NCI-H1092 (cell line): Measurements from ENCODE around the gene FBXO45.
A peak's percentile ranks its signal among the peaks of the same experiment; 100 is the strongest.
"Not testable (repeated sequence)": the region's sequence is repeated elsewhere in the genome, so short reads cannot be mapped to it uniquely, and the experiment has no call there.

Experiments
- DNase-seq: peaks from one replicate; lab custom pipeline; 2025; lab: John Stamatoyannopoulos, UW

Gene FBXO45

DNA sequence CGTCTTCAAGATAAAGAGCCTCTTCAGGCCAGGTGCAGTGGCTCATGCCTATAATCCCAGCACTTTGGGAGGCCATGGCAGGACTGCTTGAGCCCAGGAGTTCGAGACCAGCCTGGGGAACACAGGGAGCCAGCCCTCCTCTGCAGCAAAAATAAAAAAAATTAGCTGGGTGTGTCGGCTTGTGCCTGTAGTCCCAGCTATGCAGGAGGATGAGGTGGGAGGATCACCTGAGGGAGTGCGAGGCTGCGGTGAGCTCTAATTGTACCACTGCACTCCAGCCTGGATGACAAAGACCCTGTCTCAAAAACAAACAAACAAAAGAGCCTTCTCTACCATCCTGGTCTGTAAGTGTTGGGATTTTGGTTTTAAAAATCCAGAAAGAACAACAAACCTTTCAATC is 11.2 kb upstream of the FBXO45 start:
- DNase-seq, result no peak

DNA sequence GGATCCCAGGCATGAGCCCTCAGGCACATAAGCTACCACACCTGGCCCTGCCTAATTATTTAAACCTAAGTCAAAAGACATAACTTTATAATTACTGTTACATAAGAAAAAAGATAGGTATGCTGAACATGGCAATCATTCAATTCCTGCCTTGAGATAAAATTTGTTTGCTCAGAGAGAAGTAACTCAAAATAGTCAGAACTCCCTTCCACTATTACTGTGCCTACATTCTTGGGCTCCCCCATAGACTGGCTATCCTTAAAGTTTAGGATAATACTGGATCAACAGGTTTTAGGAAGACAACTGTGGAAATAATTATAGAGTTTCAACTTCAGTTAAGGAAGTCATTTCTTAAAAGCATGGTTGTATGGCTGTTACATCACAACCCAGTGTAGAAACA is 10.0 kb upstream of the FBXO45 start:
- DNase-seq, result no peak

DNA sequence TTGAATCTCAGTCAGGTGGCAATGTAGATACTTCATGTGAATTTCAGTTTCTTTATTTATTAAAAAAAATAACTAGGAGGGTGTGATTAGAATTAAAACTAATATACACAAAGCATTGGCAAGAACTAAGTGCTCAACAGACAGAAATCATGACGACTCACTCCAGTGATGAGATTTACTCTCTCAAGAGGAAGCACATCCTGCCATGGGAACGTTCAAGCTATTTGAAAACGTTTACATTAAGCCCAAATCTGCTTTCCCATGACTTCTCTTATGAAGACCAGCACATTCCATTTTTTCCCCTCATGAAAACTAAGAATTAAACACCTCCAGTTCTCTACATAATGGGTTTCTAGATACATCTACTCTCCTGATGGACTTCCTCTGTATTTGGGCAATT is 8.6 kb upstream of the FBXO45 start:
- DNase-seq, result no peak

DNA sequence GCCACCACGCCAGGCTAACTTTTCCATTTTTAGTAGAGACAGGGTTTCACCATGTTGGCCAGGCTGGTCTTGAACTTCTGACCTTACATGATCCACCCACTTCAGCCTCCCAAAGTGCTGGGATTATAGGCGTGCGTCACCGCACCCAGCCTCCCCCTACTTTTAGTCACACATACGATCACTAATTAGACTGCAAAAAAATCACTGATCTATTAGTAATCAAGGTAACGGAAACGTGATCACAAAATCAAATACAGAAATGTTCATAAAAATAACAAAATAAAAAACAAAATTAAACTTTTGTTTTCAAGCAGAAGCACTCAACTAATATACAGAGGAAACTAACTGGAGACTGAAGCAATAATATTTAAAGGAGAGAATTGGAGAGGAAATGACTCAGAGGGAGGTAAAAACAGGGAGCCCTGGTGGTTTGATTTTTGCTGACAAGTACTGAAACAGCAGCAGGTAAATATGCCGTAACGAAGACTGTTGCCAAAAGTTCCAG is 4.7 kb upstream of the FBXO45 start:
- no peak for DNase-seq

- DNase-seq, result peak; percentile 3
Observed at GRCh38 chr3:196569003-196569516, 600 bp downstream of the FBXO45 start.

GRCh38 chr3:196570332-196570731 is 1.9 kb downstream of the FBXO45 start:
- not testable (repeated sequence) for DNase-seq

DNA sequence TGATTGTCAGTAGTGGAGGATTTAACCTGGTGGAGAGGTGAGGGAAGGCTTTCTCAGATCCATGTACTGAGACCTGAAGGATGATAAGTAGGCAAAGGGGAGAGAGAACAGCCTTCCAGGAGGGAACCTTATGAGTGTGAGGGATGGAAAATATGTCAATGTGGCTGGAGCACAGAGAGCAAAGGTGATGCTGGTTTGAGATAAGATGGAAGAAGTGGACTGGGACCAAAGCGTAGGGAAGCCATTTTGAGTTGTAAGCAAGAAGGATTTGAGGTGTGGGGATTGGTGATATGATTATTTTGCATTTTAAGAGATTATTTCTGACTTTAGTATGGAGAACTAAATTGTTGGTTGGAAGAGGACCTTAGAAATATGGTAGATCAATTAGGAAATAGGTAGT is 3.9 kb downstream of the FBXO45 start:
- no peak for DNase-seq

DNA sequence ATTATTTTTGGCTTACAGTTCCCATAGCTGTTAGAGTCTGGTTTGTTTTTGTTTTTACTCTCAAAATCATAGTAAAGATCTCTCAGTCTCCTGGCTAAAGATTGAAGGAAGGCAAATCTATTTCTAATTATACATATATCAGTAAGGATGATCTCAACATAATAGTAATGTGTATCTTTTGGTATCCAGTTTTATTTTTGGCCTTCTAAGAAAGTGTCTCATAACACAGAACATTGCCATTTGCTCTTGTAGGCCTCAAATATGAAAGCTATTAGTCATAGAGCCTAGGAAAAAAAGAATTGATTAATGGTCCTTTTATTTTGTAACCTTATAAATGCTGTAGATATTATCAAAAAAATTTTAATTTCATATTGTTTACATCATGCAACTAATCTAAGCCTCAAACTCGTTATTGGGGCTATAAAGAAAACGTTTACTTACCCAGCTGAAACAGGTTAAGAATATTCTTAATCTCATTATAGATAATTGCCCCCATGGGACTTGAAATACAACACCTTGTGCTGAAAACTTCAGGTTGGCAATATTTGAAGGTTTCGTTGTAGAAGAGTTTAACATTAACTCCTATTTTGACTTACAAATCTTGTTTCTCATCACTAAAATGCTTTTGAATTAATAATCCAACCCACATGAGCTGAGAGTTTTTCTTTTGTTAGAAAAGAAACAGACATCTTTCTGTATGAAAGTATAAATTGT is 16.7 kb downstream of the FBXO45 start:
- no peak for DNase-seq

- DNase-seq, result no peak
Observed at GRCh38 chr3:196590279-196590678, 21.8 kb downstream of the FBXO45 start.

DNA sequence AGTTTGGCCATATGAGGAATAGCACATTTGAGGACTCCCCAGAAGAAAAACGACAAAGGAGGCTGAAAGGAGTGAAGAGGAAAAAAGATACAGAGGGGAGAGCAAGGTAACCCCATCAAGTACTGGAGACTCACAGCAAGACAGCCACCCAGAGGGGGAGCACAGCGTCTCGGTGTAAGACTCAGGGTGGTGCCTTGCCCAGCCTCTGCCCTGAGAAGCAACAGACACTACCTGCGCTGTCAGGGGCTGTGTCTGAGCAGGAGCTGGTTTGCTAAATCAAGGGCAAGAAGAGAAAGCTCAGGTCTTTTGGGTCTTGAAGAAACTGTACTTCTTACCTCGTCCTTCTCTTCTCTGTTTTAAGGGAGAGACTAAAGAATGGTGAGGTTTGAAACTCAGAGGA is 27.9 kb downstream of the FBXO45 start:
- no peak for DNase-seq

DNA sequence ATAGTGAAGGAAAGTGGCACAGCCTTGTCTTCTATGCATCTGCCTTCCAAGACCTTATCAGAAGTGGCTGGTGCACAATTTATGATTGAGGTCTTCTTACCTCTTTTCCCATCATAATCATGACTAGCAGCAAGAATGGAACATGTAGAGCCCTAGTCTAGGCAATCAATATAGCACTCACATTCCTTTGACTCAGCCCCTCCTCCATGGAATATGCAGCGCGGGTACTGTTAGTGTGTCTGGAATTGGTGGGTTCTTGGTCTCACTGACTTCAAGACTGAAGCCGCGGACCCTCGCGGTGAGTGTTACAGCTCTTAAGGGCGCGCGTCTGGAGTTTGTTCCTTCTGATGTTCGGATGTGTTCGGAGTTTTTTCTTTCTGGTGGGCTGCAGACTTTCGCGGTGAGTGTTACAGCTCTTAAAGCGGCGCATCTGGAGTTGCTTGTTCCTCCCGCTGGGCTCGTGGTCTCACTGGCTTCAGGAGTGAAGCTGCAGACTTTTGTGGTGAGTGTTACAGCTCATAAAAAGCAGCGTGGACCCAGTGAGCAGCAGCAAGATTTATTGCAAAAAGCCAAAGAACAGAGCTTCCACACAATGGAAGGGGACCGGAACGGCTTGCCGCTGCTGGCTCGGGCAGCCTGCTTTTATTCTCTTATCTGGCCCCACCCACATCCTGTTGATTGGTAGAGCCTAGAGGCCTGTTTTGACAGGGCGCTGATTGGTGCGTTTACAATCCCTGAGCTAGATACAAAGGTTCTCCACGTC is 29.7 kb downstream of the FBXO45 start:
- not testable (repeated sequence) for DNase-seq

DNA sequence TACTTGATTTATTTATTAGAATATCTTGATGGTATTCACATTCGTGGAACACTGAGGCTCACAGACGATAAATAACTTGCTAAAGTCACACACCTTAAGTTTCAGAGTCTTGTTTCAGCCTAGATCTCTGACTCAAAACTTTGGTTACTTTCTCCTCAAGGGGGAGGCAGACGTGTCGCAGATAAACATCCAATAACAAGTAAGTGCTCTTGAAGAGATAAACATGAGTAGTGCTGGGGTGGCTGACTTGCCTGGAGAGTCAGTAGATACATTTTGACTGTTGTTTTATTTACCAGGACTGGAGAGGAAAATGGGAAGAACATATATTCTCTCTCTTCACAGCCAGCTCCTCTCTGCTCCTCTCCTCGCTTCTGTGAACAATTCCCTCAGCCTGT is 31.3 kb downstream of the FBXO45 start:
- DNase-seq, result no peak

GRCh38 chr3:196600359-196600758 is 31.9 kb downstream of the FBXO45 start:
- DNase-seq, result no peak

DNA sequence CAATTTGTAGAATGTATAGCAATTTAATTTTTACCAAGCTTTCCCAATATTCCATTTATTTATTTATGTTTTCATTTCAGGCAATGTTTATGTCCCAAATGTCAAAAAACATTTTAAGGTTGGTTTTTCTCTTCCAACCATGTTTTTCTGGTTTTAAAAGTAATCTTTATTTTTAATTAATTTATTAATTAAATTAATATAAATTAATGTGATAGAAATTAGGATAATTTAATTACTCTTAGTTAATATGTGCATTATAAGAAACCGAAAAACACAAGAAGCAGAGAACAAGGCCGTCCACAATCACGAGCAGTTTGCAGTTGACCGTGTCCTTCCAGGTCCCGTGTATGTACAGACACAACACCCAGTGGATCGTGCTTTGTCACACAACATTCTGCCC is 34.2 kb downstream of the FBXO45 start:
- DNase-seq, result no peak

DNA sequence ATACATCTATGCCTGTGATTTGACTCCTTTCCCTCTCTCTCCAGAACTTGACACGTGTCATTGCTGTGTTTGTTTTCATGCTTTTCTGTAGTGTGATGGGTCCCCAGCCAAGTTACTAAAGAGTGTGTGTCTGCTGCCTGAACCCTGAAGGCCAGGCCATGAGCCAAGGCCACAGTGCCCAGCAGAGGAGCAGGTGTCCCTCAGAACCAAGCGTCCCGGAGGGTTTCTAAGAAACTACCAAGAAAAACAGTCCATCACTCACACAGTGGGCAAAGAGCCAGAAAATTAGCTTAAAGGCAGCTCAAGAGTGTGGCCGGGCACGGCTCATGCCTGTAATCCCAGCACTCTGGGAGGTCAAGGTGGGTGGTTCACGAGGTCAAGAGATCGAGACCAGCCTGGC is 35.2 kb downstream of the FBXO45 start:
- DNase-seq, result no peak

GRCh38 chr3:196604548-196604947 is 36.1 kb downstream of the FBXO45 start:
- no peak for DNase-seq

GRCh38 chr3:196608693-196609092 is 40.2 kb downstream of the FBXO45 start:
- no peak for DNase-seq

DNA sequence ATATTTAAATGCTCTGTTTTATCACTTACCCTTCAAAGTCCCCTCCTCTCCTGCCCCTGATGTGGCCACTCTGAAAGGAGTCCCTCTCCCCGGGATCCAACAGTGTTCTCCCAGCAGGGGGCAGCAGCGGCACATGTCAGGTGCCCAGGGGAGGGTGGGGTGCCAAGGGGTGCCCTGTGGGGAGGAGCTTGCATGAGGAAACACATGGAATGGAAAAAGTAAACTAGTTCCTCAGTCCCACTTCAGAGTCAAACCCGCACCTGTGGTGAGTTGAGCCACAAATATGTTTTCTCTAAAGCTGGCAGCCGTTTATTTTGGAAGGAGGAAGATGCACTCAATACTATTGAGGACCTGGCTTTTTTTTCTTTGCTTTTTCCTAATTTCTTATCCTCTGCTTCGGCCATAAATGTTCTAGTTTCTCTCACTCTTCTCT is 40.9 kb downstream of the FBXO45 start:
- DNase-seq, result peak; percentile 63

DNA sequence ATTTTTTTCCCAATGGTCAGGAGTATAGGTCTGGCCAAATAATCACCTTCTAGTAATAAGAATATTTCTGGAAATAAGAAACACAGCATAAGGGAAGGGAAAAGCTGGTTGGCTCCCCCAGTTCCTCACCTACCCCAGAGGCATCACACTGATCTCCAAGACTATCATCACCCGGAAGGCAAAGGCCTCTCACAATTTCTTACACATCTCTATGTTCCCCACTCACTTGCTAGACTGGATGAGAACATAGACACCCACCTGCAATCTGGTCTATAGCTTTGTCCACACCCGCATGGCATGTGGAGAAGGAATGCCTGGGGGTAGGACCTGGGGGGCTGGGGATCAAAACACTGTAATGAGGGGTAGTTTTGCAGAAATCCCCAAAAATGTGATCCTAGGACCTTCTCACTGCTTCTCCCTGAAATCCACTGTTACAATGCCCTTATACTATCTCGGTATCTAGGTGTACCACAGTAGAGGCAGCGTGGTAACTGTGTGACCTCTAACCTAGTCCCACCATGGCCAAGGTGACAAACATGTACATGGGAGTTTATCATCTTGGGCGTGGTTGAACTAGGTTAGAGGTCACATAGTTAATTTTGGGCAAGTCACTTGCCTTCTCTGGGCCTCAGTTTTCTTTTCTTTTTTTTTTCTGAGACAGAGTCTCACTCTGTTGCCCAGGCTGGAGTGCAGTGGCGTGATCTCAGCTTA is 41.5 kb downstream of the FBXO45 start:
- DNase-seq, result no peak

DNA sequence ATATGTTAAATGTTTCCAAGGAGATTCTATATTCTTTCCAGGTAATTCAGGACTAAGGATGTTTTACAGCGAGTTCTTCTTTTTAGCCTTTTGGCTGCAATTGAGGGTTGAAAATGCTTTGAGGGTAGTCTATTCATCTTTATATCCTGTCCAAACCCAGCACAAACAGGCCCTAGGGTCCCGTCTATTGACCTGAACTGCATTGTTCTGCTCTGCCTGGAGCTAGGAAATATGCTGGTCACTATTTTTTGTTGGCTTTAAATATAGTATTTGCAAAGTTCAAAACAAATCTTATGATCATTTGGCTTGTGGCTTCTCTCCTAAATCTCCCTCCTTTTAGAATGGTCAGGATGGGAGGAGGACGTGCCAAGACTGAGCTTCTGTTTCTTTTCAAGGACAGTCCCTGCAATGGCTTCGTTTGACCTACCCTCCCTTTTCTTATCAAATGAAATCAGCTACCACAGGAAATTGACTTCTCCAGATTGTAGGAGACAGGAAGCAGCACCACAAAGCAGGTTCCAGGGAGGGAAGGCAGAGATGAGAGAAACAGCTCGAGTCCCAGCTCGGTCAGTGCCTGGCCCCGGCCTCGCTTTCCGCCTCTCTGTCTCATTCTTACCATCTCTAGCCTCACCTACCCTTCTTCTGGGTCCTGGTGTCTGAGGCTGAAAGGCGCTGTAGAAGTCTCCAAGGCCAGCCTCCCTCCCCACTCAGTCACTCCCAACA is 43.5 kb downstream of the FBXO45 start:
- DNase-seq, result no peak

GRCh38 chr3:196615234-196615633 is 46.8 kb downstream of the FBXO45 start:
- DNase-seq, result not testable (repeated sequence)

DNA sequence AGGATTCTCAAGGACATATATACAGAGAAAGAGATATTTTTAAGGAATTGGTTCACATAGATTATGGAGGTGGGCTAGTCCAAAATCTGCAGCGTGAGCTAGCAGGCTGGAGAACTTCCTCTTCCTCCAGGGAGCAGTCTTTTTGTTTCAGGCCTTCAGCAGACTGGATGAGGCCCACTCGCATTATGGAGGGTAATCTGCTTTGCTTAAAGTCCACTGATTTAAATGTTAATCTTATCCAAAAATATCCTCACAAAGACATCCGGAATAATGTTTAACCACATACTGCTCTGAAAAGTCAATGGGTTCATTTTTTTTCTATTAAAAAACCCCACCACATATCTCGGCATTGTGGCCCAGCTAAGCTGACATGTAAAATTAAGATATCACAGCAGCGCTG is 48.8 kb downstream of the FBXO45 start:
- no peak for DNase-seq
